Forelimb muscle (tissue), 1 donor: ENCODE measurements around the gene ZNF525. TPM values are rescaled to one million over a fixed set of nuclear protein-coding genes. Genes with fewer than 3 reads are reported as not detected.
"Not testable (repeated sequence)": the region's sequence is repeated elsewhere in the genome, so short reads cannot be mapped to it uniquely, and the experiment has no call there.

Source experiments
- DNase-seq: peaks from one replicate; pipeline ENCODE4 v3.0.0-alpha.2; 2013; ENCODE audit warnings: low read depth
- polyA plus RNA-seq: library from polyadenylated mRNA; unstranded; fragments of 120-200 nt; gene quantifications from one replicate; pipeline ENCODE4 v1.2.1, GENCODE V29; 2013; ENCODE audit not compliant: insufficient read length

Gene ZNF525
- polyA plus RNA-seq, result 5.8 TPM

- DNase-seq, result peak; percentile 22
These were observed at the start of gene ZNF525 for GRCh38 chr19:53365134-53365898. TSS of gene ZNF525 (plus strand) at chr19:53365705. CDS start at chr19:53372282, 6,577 bp downstream.

GRCh38 chr19:53328967-53329366 is 36.5 kb upstream of the ZNF525 start:
- DNase-seq, result no peak

DNA sequence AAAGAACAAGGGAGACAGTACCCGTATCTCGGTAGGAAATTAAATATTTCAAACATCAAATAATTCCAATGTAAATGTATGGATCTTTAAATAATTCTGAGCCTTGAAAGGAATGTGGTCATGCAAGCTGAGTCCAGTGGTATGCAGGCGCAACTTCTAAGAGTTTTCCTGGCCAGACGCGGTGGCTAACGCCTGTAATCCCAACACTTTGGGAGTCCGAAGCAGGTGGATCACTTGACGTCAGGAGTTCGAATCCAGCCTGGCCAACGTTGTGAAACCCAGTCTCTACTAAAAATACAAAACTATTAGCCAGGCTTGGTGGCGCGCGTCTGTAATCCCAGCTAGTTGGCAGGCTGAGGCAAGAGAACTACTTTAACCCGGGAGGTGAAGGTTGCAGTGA is 33.0 kb upstream of the ZNF525 start:
- DNase-seq, result no peak

DNA sequence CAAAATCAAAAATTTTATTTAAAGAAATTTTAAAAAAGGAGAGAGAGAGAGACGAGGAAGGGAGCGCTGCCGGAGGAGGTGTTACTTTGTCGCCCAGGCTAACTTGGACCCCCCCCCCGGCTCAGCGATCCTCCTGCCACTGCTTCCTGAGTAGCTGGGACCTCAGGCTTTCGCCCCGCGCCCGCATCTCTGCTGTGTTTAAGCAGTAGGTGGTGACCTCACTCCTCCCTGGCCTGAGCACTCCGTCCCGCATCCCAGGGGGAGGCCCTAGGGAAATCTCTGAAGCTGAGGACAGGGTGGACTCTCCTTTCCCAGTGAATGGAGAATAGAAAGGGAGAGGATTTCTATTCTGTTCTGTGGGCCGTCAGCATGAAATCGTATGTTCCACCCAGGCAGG is 32.4 kb upstream of the ZNF525 start:
- peak; percentile 19 for DNase-seq

GRCh38 chr19:53333463-53334449 is 31.7 kb upstream of the ZNF525 start, which contains the start of gene ZNF845:
TSS of gene ZNF845 (plus strand) at chr19:53333749. CDS start at chr19:53341308, 7,559 bp downstream.
- DNase-seq, result peak; percentile 56

- not testable (repeated sequence) for DNase-seq
These were observed 21.1 kb upstream of the ZNF525 start for GRCh38 chr19:53344403-53344802.

DNA sequence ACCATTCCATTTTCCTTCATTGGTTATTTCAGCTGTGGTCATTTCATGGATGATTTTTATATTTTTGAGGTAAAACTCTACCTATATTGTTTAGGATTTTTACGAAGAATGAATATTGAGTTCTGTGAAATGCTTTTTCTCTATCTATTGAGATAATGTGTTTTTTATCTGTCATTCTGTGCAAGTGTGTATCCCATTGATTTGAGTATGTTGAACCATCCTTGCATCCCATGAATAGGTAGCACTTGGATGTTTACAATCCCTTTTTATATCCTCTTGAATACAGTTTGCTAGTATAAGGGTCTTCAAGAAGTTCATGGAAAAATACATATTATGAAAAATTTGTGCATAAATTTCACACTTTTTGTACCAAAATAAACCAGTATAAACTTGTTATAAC is 9.8 kb upstream of the ZNF525 start:
- no peak for DNase-seq

DNA sequence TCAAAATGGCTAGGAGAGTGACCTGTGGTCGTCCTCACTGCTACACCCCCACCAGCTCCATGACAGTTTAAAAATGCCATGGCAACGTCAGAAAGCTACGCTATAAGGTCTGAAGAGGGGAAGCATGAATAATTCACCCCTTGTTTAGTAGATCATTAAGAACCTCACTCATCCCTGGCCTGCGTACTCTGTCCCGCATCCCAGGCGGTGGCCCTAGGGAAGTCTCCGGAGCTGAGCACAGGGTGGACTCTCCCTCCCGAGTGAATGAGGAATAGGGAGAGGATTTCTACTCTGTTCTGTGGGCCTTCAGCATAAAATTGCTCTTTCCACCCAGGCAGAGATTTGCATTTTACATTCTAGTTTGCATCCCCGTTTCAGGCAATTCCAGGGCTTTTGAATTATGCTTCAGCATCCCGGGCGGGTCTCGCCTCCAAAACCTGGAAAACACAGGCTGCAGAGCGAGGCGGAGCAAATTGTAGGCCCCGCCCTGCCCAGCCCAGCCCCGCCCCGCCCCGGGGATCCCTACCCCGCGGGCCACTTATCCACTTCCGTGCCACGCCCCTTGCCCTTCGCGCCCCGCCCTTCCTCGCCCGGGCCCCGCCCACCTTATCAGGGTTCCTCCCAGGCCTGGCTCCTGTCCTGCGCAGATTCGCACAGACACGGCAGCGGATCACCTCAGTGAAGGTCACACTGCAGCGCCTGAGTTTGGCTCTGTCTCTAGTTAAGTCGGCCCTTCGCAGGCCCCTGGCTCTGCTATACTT is 7.5 kb upstream of the ZNF525 start:
- no peak for DNase-seq

- DNase-seq, result not testable (repeated sequence)
These were observed 5.4 kb upstream of the ZNF525 start for GRCh38 chr19:53360056-53360455.

DNA sequence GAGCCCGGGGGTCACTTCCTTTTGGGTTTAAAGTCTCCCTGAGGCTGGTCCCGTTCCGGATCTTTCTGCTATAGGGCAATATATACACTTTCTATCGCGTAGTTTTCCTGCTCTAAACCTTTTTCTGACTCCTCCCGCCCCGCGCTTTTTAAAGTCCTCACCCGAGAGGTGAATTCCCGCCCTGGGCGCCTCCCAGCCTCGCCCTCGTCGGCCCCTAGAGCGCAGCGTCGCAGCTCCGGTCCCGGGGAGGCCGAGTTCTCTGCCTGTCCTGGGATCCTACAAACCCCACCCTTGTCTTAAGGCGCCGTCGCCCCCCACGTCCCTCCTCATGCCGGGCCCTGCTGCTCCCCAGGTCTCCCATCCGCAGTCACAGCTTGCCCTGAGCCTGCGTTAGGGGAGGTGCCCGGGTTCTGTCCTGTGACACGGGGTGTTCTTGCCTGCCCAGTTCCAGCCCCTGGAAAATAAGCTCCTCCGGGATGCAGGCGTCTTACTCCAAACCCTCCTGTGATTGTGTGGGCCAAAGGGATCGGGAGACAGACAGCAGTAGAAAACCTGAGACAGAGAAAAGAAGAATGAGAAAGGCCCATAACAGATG is 491 bp downstream of the ZNF525 start:
- DNase-seq, result no peak

GRCh38 chr19:53372196-53372595 is 6.7 kb downstream of the ZNF525 start:
- DNase-seq, result no peak

DNA sequence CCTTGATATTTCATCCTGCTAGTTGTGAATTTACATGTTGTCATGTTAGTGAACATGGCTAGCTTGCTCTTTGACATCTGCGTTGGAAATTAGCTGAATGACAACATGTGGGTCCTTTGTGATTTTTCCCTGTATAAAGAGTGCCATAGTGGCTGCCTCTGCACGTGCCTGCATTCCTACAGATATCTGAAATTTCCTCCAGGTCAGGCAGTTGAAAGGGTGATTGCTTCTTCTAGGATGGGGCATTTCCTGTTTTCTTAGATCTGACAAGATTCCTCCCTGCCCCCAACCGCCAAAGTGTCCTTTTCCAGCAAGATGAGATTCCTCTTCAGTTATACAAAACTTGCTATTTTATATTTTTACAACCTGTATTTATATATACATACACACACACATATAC is 8.8 kb downstream of the ZNF525 start:
- no peak for DNase-seq

DNA sequence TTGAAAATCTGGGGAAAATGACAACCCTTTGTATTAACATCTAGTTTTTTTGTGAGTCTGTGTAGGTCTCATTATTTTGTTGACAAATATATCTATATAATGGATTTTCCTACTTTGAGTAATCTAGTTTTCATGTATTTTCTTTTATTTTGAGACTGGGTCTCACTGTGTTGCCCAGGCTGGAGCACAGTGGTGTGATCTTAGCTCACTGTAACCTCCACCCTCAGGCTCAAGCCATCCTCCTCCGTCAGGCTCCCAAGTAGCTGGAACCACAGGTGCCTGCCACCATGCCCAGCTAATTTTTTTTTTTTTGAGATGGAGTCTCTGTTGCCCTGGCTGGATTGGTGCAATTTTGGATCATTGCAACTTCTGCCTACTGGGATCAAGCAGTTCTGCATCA is 9.2 kb downstream of the ZNF525 start:
- DNase-seq, result no peak

GRCh38 chr19:53381376-53381775 is 15.9 kb downstream of the ZNF525 start:
- DNase-seq, result no peak

- DNase-seq, result no peak
These were observed 22.7 kb downstream of the ZNF525 start for GRCh38 chr19:53388168-53388567.

DNA sequence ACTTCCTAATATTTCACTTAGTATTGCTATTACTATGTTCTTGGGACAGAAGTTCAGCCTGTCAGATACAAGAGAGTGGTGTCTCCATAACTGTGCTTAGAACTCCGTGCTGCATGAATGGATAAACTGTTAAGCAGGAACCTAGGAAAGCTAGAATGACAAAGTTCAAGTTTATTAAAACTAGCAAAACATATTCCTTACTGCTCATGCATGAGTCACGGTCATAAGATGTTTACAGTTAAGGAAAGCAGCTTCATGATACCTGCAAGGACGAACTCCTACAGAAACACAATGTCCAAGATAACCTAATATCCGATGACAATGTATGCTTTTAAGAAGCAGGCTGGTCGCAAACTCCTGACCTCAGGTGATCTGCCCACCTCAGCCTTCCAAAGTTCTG is 23.4 kb downstream of the ZNF525 start:
- DNase-seq, result no peak

- no peak for DNase-seq
These were observed 24.1 kb downstream of the ZNF525 start for GRCh38 chr19:53389571-53389970.

DNA sequence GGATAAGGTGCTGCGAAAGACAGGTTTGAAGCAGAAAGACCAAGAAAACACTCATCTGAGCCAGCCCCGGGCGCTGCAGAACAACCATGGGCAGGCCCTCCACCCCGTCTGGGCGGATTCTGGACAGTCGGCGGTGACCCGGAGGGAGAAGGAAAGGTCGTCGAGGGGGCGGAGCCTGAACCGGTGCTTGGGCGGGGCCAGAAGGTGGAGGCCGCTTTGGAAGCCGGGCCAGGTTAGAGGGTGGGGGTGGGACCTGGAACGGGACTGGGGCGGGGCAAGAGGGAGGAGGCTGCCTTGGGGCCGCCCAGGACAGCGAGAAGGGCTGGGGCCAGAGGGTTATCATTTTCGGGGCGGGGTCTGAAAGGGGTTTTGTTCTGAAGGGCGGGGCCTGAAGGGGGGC is 24.5 kb downstream of the ZNF525 start:
- DNase-seq, result no peak

- DNase-seq, result no peak
These were observed 29.0 kb downstream of the ZNF525 start for GRCh38 chr19:53394522-53394973.

- peak; percentile 66 for DNase-seq
These were observed 29.7 kb downstream of the ZNF525 start, which contains the start of gene ZNF765 for GRCh38 chr19:53394974-53395839. TSS of gene ZNF765 (plus strand) at chr19:53395149. CDS start at chr19:53398016, 2,867 bp downstream.
